ENCODE results near the gene CRTC1.

DNA sequence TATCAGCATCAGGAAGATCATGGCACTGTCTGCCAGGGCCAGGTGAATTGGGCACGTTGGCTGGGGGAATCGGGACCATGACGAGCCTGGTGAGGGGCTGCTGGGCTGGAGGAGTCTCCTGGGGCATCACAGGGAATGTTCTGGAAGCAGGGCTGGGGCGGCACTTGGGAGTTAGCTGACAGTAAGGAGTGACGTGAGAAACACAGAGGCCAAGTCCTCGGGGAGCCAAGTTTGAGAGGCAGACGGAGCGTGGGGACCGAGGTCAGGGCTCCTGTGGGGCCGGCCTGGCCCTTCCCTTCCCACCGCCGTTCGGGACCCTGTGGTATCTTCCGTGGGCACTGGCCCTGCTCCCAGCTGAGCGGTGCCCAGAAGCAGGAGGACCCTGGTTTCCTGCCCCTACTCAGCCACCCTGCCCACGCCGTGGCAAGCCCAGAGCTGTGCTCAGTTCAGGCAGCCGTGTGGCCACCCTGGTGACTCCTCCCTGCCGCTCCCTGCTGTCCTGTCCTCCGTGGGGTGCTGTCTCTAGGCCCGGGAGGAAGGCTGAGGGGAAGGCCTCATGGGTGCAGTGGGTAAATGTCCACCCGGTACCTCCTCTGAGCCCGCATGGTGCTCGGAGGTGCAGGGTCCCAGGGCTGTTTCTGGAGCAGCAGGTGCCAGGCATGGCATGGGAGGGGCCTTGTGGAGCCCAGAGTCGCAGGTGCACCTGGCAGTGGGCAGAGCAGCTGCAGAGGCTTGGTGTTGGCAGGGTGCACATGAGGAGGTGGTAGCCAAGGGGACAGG is 25.2 kb downstream of the CRTC1 start:
- no peak for TF ChIP-seq TOE1 (CRISPR knock-in tag; IDR thresholded peaks at IDR 0.05)
- TF ChIP-seq, protein P1, sequence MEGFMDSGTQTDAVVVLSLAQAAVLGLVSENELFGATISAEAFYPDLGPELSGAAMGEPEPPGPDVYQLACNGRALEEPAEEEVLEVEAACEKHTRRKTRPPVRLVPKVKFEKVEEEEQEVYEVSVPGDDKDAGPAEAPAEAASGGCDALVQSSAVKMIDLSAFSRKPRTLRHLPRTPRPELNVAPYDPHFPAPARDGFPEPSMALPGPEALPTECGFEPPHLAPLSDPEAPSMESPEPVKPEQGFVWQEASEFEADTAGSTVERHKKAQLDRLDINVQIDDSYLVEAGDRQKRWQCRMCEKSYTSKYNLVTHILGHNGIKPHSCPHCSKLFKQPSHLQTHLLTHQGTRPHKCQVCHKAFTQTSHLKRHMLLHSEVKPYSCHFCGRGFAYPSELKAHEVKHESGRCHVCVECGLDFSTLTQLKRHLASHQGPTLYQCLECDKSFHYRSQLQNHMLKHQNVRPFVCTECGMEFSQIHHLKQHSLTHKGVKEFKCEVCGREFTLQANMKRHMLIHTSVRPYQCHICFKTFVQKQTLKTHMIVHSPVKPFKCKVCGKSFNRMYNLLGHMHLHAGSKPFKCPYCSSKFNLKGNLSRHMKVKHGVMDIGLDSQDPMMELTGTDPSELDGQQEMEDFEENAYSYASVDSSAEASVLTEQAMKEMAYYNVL (CRISPR knock-in tag; IDR thresholded peaks at IDR 0.05; ENCODE audit: borderline replicate concordance) = no peak
- TF ChIP-seq PPARG (CRISPR knock-in tag; conservative IDR thresholded peaks at IDR 0.05) = no peak
- TF ChIP-seq ZNF264 (CRISPR knock-in tag; IDR thresholded peaks at IDR 0.05) = no peak
- no peak for TF ChIP-seq MEIS2 (CRISPR knock-in tag; IDR thresholded peaks at IDR 0.05)
- TF ChIP-seq SP1 (IDR thresholded peaks at IDR 0.05) = no peak
- no peak for TF ChIP-seq SP1 (CRISPR knock-in tag; IDR thresholded peaks at IDR 0.05)
- TF ChIP-seq POLR2AphosphoS2 (IDR thresholded peaks at IDR 0.05; ENCODE audit: low read depth, low read length) = no peak
- TF ChIP-seq MAZ (IDR thresholded peaks at IDR 0.05; ENCODE audit: borderline replicate concordance, low read depth, low read length) = no peak
- no peak for TF ChIP-seq MAZ (CRISPR knock-in tag; IDR thresholded peaks at IDR 0.05; ENCODE audit: low read depth)
- TF ChIP-seq TCF7L2 (IDR thresholded peaks at IDR 0.05; ENCODE audit: low read depth, low read length) = no peak

Data from HepG2 (cell line).